CD4-positive, alpha-beta T cell treated with Interleukin-1 beta for 1 hour (primary cell): ENCODE results near the gene NOP56.

Experiments used
- DNase-seq, 2 donors: peaks; one replicate each; pipeline ENCODE4 v3.0.0-alpha.2; 2020 to 2022

The NOP56 gene, protein sequence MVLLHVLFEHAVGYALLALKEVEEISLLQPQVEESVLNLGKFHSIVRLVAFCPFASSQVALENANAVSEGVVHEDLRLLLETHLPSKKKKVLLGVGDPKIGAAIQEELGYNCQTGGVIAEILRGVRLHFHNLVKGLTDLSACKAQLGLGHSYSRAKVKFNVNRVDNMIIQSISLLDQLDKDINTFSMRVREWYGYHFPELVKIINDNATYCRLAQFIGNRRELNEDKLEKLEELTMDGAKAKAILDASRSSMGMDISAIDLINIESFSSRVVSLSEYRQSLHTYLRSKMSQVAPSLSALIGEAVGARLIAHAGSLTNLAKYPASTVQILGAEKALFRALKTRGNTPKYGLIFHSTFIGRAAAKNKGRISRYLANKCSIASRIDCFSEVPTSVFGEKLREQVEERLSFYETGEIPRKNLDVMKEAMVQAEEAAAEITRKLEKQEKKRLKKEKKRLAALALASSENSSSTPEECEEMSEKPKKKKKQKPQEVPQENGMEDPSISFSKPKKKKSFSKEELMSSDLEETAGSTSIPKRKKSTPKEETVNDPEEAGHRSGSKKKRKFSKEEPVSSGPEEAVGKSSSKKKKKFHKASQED

DNA sequence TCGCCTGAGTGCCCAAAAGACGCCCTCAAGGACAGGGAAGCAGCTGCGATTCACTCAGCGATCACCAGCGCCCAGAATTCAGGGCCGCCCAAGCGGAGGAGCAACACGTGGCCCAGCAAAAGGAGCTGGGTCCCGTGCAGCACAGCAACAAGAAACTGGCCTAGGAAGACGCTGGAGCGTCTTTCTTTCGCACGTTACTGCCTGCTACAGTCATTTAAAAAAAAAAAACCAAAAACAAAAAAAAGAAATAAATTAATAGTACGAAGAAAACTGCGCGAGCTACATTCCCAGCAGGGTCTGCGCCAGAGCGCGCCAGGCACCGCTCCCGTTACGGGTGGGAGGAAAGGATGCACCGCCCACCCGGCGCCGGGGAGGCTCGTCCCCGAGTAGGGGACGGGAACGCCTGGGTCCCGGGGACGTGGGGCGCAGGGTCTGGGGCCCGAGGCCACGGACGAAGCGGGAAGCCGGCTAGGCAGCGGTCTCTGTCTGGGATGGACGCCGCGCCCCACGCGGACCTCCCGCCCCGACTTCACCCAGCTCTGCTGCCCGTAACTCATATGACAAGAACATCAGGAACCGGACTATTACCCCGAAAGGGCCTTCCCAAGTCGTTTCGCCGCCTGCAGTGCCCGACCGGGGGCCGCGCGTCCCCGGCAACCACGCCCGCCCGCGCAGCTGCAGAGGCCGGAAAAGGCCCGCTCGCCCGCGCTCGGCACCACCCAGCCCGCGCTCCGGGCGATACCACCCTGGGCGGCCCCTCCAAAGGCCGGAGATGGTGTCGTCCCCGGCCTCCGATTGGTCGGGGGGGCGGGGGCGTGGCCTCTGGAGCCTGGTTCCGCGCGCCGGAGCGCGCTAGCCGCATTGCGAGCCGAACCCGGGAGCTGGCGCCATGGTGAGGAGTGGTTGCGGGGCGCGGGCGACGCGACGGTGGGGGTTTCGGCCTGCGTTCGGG is at the start of gene NOP56:
TSS of gene NOP56 (plus strand) at position 861 of the 952 bp plus-strand sequence. CDS start at position 890, 29 bp downstream.
- DNase-seq = peak; percentile 91 to 95

DNA sequence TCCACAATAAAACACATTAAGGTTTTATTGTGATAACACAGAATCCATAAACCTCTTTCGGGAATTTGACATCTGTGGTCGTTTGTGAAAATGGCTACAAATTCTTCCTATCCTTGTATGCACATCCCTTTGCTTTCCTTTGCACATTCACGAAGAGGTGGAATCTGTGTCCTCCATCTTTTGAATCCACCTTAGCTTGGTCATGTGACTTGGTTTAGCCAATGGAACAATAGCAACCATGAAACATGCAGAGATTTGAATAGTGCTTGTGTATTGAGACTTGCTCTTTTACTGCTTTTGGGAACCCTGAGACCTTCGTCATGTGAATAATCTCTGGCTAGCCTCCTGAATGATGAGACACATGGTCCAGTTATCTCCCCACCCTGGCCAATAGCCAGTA is 49.7 kb upstream of the NOP56 start:
- DNase-seq = no peak

DNA sequence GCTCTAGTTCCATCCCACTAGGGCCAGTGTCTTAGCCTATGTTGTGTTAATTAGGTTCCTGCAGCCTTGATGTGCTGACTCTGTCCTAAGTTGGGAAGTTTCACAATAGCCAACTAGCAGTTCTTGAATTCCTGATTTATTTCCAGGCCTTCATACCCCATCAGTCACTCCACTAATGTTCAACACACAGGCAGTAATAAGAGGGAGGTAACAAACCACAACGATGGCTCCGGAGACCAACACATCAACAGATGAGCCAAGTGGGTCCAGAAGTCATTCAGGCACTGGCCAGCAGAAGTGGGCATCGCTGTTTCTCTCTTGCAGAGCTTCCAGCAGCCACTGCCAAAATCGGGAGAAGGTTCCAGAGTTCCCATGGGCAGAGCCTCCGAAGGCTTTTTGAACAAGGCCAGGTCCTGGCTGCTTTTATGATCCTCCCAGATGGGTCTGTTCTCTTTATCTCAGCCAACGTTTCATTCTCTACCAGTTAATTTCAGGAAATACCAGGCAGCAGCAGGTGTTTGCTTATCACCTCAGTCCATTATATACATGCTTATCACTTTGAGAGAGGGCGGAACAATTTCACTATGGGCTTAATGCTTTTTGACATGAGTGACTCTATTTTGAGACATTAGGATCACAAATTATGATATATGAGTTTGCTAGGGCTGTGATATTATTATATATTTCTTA is 48.5 kb upstream of the NOP56 start:
- DNase-seq = no peak

DNA sequence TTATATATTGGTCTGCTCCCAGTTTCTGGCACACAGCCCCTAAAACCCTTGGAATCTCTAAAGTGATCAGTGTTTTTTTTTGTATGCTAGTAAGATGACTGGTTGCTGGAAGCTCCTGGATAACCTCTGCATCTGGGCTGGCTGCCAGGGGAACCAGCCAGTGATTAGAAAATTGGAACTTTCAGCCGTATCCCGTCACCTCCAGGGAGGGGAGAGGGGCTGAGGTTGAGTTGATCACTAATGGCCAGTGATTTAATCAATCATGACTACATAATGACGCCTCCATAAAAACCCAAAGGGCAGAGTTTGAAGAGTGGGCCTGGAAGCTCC is 48.0 kb upstream of the NOP56 start:
- no peak for DNase-seq

DNA sequence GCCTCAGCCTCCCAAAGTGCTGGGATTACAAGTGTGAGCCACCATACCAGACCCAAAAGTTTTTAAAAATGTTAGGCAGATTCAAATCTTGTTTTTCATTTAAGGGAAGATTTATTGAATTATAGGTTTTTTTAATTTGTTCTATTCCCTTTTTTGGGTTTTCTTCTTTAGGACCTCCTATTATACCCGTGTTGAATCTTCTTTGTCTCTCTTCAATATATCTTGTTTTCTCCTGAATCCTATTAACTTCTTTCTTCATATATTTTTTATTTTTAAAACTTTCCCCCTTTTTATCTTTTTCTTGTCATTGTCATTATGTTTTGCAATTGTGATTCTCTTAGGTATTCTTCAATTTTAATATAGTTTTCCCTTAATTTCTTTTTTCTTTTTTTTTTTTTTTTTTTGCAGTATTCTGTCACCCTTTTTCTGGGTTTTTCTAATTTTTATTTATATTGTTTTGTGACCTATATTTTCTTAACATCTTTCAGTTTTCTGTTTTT is 45.9 kb upstream of the NOP56 start:
- DNase-seq = no peak

DNA sequence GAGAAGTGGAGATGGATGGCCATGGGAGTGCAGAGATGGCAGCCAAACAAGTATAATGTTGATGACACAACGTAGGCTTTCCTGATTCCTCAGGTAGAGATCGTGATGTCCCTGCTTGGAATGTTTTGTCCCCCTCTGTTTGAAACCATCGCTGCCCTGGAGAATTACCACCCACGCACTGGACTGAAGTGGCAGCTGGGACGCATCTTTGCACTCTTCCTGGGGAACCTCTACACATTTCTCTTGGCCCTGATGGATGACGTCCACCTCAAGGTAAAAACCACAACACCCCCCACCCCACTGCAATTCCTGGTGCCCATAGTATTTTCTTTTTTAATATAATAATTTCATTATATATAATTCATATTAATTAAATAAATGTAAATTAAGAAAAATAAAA is 42.1 kb upstream of the NOP56 start:
- no peak for DNase-seq

DNA sequence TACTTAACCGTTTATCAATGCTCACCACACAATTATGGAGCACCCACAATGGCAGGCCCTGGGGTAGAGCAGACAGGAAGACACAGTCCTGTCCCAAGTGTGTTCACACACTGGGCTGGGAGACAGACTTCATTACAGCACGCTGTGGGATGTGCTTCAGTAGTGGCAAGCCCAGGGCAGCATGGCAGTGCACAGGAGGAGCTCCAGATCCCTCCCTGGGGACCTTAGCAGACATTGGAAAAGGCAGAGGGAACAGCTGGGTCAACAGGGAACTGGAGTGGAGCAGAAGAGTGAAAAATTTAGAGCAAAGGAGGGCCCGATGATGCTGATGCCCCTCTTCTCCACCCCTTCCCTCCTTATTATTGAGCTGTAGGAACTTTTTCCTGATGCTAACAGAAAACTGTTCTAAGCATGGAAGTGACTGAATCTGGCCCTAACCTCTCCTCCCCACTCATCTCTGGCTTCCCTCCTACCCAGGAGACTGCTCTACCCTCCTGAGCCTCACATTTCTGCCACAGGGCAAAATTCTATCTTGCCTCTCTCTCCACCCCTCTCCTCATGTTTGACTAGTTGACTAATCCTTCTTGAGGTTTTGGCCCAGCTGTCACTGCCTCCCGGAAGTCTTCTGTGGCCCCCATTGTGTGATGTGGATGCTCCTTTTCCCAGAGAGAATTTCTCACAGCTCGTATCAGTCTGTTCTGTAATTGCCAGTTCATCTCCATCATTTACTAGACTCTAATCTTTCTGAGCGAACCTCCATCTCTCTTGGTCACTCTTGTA is 41.3 kb upstream of the NOP56 start:
- no peak for DNase-seq

DNA sequence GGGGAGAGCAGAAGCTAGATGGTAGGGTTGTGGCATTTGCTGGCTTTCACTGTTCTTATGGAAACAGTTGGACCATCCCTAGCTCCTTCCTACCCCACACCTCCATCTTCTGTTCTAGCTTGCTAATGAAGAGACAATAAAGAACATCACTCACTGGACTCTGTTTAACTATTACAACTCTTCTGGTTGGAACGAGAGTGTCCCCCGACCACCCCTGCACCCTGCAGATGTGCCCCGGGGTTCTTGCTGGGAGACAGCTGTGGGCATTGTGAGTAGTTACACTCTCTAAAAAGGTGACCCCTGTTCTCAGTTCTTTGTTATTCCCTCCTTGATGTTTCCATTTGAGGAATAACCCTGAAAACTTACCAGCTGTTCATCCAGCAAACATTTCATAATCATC is 40.4 kb upstream of the NOP56 start:
- DNase-seq = no peak

DNA sequence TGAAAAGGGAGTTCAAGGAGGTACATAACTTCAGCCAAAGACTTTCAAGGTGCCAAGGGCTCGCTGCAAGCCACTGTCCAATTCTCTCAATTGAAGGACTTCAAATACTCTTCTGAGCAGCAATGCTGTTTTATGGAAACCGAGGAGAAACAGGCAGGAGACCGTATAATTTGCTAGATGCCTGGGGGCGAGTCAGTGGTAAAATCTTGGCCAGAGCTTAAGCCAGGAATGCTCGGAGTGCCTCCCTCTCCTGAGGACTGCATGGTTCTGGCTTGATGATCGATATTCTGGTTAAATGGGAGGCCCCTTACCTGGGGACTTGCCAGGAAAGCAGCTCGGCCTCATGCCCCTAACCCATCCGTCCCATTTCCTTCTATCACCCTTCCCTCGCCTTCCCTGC is 35.8 kb upstream of the NOP56 start:
- no peak for DNase-seq

DNA sequence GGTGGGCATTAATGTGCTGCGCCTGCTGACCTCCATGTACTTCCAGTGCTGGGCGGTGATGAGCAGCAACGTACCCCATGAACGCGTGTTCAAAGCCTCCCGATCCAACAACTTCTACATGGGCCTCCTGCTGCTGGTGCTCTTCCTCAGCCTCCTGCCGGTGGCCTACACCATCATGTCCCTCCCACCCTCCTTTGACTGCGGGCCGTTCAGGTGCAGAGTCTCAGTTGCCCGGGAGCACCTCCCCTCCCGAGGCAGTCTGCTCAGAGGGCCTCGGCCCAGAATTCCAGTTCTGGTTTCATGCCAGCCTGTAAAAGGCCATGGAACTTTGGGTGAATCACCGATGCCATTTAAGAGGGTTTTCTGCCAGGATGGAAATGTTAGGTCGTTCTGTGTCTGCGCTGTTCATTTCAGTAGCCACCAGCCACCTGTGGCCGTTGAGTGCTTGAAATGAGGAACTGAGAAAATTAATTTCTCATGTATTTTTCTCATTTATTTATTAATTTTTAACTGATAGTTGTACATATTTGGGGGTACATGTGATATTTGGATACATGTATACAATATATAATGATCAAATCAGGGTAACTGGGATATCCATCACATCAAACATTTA is 35.2 kb upstream of the NOP56 start:
- DNase-seq = no peak

DNA sequence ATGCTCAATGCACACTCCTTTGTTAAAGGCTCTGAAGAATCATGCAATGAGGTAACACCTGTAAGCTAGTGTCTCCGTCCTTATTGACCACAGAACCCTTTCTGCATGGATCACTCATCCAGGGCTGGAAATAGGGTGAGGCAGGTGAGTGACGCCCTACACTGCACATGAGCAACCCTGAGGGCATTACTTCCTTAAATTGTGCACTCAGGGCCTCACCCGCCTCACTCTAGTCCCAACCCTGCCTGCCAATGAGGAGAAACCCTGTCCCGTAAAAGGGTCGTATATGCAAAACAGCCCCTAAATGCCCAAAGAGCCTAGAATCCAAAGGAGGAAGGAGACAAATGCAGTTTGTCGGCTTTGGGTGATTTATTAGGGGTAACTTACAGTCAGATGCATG is 33.6 kb upstream of the NOP56 start:
- DNase-seq = no peak

DNA sequence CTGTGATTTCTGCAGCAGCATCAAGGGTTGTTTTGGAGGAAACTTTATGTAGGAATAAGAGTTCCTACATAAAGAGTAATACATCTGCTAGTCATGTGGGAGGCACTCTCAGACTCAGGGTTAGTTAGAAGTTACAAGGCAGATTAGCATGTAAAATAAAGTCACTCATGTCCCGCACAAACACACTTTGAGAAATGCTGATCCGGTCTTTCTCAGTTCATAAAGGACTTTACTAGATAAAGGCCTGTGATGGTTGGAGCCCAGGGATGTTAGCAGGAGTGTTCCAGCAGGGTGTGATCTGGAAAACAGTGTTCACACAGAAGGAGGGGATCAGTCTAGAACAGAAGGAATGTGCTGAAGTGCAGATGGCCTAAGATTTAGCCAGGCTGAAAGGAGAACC is 33.1 kb upstream of the NOP56 start:
- DNase-seq = no peak

DNA sequence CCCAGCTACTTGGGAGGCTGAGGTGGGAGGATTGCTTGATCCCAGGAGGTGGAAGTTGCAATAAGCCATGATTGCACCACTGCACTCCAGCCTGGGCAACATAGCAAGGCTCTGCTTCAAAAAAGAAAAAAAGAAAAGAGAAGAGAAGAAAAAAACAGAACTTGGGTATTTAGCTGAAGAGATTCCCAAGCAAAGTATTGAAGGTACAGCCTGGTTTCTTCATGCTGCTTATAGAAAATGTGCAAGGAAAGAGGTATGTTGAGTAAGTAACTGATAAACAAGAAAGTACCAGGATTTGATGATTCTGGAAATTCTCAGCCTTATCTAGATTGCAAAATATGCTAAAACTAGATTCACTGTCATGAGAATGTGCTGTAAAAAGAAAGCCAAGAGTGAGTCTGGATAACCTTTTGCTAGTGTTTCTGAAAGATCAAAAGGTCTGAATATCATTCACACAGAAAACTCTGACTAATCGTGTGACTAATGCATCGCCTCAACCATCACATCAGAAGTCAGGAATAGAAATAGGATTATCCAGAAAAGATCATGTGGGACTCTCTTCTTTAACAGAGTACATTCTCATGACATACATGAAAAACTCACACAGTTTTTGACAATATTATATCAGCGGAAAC is 32.4 kb upstream of the NOP56 start:
- no peak for DNase-seq

DNA sequence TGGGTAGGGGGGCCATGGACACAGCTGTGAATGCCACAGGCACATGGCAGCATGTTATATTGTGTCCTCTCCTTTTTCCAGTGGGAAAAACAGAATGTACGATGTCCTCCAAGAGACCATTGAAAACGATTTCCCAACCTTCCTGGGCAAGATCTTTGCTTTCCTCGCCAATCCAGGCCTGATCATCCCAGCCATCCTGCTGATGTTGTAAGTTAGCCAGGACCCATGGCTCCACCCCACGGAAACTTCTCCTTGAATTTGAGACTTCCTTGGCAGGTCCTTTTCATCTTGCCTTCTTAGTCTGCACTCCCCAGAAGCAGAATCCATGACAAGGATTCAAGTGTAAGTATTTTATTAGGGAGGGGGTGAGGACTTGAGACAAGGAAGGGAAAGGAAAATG is 28.2 kb upstream of the NOP56 start:
- no peak for DNase-seq

DNA sequence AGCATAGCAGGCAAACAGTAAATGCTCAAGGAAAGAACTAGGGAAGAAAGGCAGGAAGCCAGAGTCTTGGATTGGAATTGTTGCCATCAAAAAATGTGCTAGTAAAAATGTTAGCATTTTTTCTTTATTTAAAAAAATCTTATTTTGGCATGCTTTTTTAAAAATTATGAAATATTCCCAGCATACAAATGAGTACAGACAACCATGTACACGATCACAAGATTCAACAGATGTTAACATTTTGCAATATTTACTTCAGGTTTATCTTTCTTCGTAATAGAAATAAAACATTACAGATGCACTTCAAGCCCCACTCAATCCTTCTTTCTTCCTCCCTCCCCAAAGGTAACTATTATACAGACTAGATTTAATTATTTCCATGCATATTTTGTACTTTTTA is 27.4 kb upstream of the NOP56 start:
- no peak for DNase-seq

DNA sequence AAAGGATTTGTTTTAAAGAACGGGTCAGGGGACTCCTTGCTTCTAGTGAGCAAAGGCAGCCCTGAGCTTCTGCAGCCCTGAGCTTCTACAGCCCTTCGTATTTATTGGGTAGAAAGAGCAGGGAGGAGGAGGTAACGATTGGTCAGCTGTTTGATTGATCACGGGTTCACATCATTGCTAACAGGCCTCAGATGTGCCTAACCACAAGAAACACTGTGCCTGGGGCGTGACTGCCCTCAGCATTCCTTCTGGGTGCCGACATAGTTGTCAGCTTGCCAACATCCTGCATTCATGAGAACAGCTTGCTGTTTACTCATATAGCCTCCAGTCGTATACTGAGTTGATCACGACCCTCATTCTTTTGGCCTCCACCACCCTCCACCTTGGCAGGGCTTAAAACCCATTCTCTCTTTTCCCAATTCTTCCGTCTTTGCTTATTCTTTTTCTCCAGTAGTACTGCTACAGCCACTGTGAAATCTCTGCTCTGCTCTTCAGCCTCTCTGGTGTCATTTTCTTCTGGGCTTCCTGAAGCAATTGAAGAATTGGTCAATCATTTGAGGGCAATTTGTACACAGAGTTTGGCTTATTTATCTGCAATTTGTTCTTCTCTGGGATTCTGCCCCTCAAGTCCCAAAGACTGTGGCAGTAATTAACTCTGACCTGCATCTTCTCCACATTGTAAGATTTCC is 25.4 kb upstream of the NOP56 start:
- DNase-seq = no peak

DNA sequence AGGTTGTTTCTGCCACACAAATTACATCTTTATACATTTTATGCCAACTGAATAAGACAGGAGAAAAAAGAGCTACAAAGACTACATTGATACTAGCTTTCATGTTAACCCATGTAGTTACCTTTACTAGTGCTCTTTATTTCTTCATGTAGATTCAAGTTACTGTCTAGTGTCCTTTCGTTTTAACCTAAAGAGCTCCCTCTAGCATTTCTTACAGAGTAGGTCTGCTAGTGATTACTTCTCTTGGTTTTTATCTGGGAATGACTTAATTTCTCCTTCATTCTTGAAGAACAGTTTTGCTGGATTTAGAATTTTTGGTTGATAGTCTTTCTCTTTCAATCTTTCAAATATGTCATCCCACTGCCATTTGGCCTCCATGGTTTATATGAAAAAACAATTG is 21.2 kb upstream of the NOP56 start:
- no peak for DNase-seq

DNA sequence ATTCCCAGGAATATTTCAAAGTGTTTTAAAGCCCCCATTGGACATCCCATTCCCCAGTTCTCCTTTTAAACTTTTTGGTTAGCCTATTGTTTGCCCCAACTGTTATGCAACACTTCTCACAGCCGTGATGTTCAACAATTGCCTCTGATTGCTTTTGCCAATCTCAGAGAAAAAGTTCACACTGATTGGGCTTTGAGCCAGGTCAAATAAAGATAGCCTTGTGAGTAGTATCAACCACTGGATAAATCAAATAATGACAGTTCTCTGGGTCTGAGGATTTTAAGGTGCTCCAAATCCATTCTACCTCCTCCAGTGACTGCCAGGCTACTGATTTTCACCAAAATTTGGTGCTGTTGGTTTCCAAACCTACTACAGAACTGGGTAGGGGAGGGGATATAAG is 19.1 kb upstream of the NOP56 start:
- DNase-seq = no peak

DNA sequence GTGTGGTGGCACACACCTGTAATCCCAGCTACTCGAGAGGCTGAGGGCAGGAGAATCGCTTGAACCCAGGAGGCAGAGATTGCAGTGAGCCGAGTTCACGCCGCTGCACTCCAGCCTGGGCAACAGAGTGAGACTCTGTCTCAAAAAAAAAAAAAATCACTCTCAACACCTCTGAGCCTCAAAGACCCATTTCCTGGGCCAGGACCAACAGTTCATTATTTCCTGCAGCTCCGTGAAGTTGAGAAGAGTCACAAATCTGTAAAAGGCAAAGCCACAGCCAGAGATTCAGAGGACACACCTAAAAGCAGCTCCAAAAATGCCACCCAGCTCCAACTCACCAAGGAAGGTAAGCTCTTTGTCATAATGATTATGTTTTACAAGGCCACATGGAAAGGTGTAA is 15.2 kb upstream of the NOP56 start:
- DNase-seq = peak in 1 of 2 donors; percentile 21

DNA sequence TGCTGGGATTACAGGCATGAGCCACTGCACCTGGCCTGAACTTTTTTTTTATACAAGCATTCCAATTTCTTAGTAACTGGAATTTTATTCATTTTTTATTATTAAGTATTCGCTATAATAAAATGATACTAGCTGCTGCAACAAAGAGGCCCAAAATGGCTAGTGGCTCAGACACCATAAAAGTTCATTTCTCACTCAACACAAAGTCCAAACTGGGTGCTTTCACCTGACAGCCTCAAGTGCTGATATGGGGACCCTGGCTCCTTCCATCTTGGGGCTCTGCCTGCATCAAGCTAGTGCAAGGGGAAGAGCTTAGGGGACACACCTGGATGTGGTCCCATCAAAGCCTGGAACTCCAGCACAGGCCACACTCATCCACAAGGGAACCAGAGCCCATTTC is 12.2 kb upstream of the NOP56 start:
- DNase-seq = no peak

DNA sequence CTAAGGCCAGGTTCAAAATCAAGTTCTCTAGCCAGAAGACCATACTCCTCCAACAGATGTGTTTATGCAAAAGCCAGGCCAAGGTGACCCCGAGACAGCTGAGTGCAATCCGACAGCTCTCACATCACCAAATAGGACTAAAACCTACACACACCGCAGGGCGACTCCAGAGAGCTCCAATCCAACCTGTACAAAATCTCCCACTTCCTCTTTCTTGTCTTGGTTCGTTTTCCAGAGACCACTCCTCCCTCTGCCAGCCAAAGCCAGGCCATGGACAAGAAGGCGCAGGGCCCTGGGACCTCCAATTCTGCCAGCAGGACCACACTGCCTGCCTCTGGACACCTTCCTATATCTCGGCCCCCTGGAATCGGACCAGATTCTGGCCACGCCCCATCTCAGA is 11.5 kb upstream of the NOP56 start:
- no peak for DNase-seq
